ENCODE data around the gene CERS3.

DNA sequence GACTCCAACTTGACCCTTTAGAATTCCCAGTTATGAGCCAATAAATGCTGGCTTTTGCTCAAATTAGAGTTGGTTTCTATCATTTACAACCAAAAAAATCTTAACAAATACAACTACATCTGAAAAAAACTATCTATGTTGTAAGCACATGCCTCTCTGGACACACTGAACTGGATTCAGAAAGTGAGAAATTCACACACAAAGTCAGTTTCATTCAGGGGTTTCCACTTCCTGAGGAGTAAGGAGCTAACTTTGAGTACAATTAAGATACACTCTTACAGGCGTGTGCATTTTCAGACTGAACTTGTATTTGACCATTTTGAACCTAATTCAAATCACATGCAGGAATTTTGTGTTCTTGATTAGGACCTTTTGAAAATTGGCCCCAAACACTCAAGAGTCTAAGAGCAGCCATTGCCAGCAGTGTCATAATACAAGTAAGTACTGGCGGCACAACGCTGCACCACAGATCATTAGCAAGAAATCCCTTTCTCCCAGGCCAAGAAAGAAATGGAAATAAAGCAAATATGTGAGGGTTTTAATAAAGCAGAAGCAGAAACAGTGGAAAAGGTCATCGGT, 42.1 kb upstream of the CERS3 start:
- TF ChIP-seq, protein P1, sequence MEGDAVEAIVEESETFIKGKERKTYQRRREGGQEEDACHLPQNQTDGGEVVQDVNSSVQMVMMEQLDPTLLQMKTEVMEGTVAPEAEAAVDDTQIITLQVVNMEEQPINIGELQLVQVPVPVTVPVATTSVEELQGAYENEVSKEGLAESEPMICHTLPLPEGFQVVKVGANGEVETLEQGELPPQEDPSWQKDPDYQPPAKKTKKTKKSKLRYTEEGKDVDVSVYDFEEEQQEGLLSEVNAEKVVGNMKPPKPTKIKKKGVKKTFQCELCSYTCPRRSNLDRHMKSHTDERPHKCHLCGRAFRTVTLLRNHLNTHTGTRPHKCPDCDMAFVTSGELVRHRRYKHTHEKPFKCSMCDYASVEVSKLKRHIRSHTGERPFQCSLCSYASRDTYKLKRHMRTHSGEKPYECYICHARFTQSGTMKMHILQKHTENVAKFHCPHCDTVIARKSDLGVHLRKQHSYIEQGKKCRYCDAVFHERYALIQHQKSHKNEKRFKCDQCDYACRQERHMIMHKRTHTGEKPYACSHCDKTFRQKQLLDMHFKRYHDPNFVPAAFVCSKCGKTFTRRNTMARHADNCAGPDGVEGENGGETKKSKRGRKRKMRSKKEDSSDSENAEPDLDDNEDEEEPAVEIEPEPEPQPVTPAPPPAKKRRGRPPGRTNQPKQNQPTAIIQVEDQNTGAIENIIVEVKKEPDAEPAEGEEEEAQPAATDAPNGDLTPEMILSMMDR (conservative IDR thresholded peaks at IDR 0.05; ENCODE audit: low read depth, low read length): no peak
- no peak for TF ChIP-seq EZH2phosphoT487 (IDR thresholded peaks at IDR 0.05; ENCODE audit: borderline replicate concordance, low read length)
- no peak for TF ChIP-seq EZH2 (IDR thresholded peaks at IDR 0.05; ENCODE audit: low read length, unreplicated experiment)

Measured in PC-3 (cell line).